Activated CD4-positive, alpha-beta T cell treated with anti-CD3 and anti-CD28 coated beads, Interleukin-2, amount 10 ng/mL, durations not matched to agents 7 days and 5 days (primary cell): Measurements from ENCODE around the gene TM4SF18. TPM values are rescaled to one million over a fixed set of nuclear protein-coding genes. Genes with fewer than 3 reads are reported as not detected.

Source experiments
- total RNA-seq, 2 experiments: library from RNA; stranded (reverse); gene quantifications; one replicate each; pipeline ENCODE4 v1.2.3, GENCODE V29; 2021

Gene TM4SF18
- total RNA-seq, 2 experiments from 2014 or later, result not detected

Other genes with a start within 250 kb of the TM4SF18 start
- gene HLTF, start 247.1 kb downstream of the TM4SF18 start, total RNA-seq, result 10 to 100 TPM; 18.7 to 20.4 TPM
- 10 to 100 TPM; 24.8 to 29.4 TPM for gene HPS3, start 204.0 kb downstream of the TM4SF18 start, total RNA-seq
- gene CP, start 111.8 kb downstream of the TM4SF18 start, total RNA-seq, result not detected
- gene TM4SF1, start 44.0 kb upstream of the TM4SF18 start, total RNA-seq, result not detected
- not detected for gene TM4SF4, start 141.1 kb upstream of the TM4SF18 start, total RNA-seq